ENCODE results near the gene SNTG2. TPM values are rescaled to one million over a fixed set of nuclear protein-coding genes. Genes with fewer than 3 reads are reported as not detected.

SNTG2 gene
- total and polyA plus RNA-seq, 9 donors: 0.17 to 5.7 (median 1.3) TPM; not detected in 1

DNA sequence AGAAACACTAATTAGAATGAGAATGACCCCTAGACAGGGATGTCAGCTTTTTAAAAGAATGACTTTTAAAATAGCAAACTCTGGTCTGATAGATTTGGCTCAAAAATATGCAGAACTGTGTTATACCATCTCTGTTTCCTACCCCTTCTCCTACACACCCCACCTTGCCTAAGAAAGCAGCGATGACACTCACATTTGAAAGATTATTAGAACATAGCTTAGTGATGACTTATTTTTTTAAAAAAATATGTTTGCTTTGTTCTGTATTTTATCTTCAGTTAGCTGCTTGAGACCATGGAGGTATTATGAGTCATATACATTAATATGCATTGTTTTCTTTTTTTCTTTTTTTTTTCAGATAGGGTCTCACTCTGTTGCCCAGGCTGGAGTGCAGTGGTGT lies 286.0 kb downstream of the SNTG2 start:
- no peaks in the 10 kb centered on the region for H3K4me1 ChIP-seq (ENCODE audit: insufficient read depth)

GRCh38 chr2:1237783-1238182 lies 287.1 kb downstream of the SNTG2 start:
- no peak for DNase-seq
- H3K4me1 ChIP-seq (ENCODE audit: insufficient read depth): no peaks in the 10 kb centered on the region
- no peaks in the 10 kb centered on the region for H3K27me3 ChIP-seq
- H3K9me3 ChIP-seq: no peaks in the 10 kb centered on the region
- no peaks in the 10 kb centered on the region for H3K36me3 ChIP-seq
- H3K27ac ChIP-seq: no peak overlapping the region
- TF ChIP-seq EP300 (IDR thresholded peaks at IDR 0.05) (no peak), POLR2A (IDR thresholded peaks at IDR 0.05) (no peak)
- TF ChIP-seq, protein P1, sequence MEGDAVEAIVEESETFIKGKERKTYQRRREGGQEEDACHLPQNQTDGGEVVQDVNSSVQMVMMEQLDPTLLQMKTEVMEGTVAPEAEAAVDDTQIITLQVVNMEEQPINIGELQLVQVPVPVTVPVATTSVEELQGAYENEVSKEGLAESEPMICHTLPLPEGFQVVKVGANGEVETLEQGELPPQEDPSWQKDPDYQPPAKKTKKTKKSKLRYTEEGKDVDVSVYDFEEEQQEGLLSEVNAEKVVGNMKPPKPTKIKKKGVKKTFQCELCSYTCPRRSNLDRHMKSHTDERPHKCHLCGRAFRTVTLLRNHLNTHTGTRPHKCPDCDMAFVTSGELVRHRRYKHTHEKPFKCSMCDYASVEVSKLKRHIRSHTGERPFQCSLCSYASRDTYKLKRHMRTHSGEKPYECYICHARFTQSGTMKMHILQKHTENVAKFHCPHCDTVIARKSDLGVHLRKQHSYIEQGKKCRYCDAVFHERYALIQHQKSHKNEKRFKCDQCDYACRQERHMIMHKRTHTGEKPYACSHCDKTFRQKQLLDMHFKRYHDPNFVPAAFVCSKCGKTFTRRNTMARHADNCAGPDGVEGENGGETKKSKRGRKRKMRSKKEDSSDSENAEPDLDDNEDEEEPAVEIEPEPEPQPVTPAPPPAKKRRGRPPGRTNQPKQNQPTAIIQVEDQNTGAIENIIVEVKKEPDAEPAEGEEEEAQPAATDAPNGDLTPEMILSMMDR (IDR thresholded peaks at IDR 0.05): no peak
- H3K4me3 ChIP-seq: no peak overlapping the region
- intact Hi-C loops (cut with DNase I): no loop called here
- 77 to 84% (median 83%) methylated on average over 18 of the region's 18 CpGs for WGBS, 3 donors

More for the DNA sequence above, 286.0 kb downstream of the SNTG2 start:
- H3K36me3 ChIP-seq: no peaks in the 10 kb centered on the region
- 71 to 82% (median 73%) methylated on average over 1 of the region's 1 CpG for WGBS, 3 donors
- intact Hi-C loops (cut with DNase I): no loop called here
- TF ChIP-seq, protein P1 (IDR thresholded peaks at IDR 0.05): no peak
- no peak for TF ChIP-seq EP300 (IDR thresholded peaks at IDR 0.05)
- no peak for TF ChIP-seq POLR2A (IDR thresholded peaks at IDR 0.05)
- no peak overlapping the region for H3K27ac ChIP-seq
- no peaks in the 10 kb centered on the region for H3K9me3 ChIP-seq
- H3K27me3 ChIP-seq: no peaks in the 10 kb centered on the region
- no peak overlapping the region for H3K4me3 ChIP-seq
- no peak for DNase-seq

DNA sequence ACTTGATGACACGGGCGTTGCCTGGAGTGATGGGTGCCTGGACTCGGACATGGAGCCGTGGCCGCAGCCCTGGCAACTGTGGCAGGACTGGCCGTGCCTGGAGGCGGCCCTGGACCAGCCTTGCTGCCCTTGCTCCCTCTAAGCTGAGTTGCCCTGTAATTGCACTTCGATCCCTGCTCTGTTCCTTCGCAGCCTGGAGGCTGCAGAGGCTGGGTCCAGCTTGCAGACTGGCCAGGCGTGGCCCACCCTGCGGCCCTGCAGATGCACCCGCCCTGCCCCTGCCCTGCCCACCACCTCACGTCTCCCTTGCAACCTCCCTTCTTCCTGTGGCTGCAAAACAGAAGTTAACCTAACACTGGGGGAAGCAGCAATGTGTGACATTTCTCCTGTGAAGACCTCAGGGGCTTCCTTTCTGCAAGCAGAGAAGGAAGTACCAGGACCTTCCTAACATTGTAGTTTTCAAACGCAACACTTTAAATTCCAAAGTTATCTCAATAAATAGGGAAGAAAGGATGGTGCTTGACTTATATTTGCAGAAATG lies 288.0 kb downstream of the SNTG2 start:
- H3K4me3 ChIP-seq: no peak overlapping the region
- peak overlapping the region in 1 of 2 donors; percentile 12 for H3K27ac ChIP-seq
- DNase-seq: no peak
- intact Hi-C loops (cut with DNase I): no loop called here
- no peaks in the 10 kb centered on the region for H3K36me3 ChIP-seq
- TF ChIP-seq POLR2A (IDR thresholded peaks at IDR 0.05) (no peak), EP300 (IDR thresholded peaks at IDR 0.05) (no peak)
- TF ChIP-seq, protein P1 (IDR thresholded peaks at IDR 0.05): no peak
- 82 to 89% (median 86%) methylated on average over 14 of the region's 14 CpGs for WGBS, 3 donors
- H3K4me1 ChIP-seq (ENCODE audit: insufficient read depth): no peaks in the 10 kb centered on the region
- no peaks in the 10 kb centered on the region for H3K27me3 ChIP-seq
- no peaks in the 10 kb centered on the region for H3K9me3 ChIP-seq

DNA sequence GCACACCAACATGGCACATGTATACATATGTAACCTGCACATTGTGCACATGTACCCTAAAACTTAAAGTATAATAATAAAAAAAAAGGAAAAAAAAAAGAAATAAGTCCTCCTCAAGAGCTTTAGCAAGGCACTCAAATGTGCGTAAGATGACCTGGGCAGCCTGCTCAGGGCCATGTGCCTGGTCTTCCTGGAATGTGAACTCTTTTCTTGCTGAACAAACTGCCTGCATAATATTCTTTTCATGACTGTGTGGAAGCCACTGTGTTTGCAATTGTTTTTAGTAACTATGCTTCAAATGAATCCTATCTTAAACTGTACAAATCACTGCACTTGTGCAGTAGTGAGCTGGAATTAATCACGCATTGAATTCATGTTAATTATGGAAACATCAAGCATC lies 294.5 kb downstream of the SNTG2 start:
- TF ChIP-seq POLR2A (IDR thresholded peaks at IDR 0.05) (no peak), EP300 (IDR thresholded peaks at IDR 0.05) (no peak)
- TF ChIP-seq, protein P1 (IDR thresholded peaks at IDR 0.05): no peak
- no peak overlapping the region for H3K27ac ChIP-seq
- no peak overlapping the region for H3K4me3 ChIP-seq
- no peak for DNase-seq
- 85 to 94% (median 87%) methylated on average over 2 of the region's 2 CpGs for WGBS, 3 donors
- no peaks in the 10 kb centered on the region for H3K9me3 ChIP-seq
- intact Hi-C loops (cut with DNase I): no loop called here
- no peaks in the 10 kb centered on the region for H3K4me1 ChIP-seq (ENCODE audit: insufficient read depth)
- H3K27me3 ChIP-seq: no peaks in the 10 kb centered on the region
- no peaks in the 10 kb centered on the region for H3K36me3 ChIP-seq
